Measurements from ENCODE around the gene PDE7B. TPM values are rescaled to one million over a fixed set of nuclear protein-coding genes. Genes with fewer than 3 reads are reported as not detected.

Gene PDE7B
- total RNA-seq, 1 experiment from 2014 or later: not detected

GRCh38 chr6:136052031-136052430 lies 200.5 kb downstream of the PDE7B start:
- Histone ChIP-seq H3K36me3 (ENCODE audit: insufficient read depth, low read length) (no peaks in the 10 kb centered on the region), H3K9ac (ENCODE audit: low read length) (no peak overlapping the region), H3K27me3 (ENCODE audit: low read length) (no peaks in the 10 kb centered on the region), H3K9me3 (ENCODE audit: low read length) (no peaks in the 10 kb centered on the region), H3K4me3 (ENCODE audit: low read length) (no peak overlapping the region), H3K79me2 (ENCODE audit: low read length) (no peaks in the 10 kb centered on the region), H3K9me2 (replicated peaks; ENCODE audit: insufficient read depth, low read length) (no peaks in the 10 kb centered on the region), H3K4me2 (ENCODE audit: low read depth, low read length, poor library complexity, severe bottlenecking) (no peak overlapping the region), H3K4me1 (ENCODE audit: low read length) (no peaks in the 10 kb centered on the region), H4K20me1 (ENCODE audit: insufficient read depth, low read depth, low read length) (no peaks in the 10 kb centered on the region), H2AFZ (ENCODE audit: low read length) (no peak overlapping the region), H3K27ac (ENCODE audit: low read length) (no peak overlapping the region)
- no peak for DNase-seq

- Histone ChIP-seq H3K9ac (ENCODE audit: low read length) (no peak overlapping the region), H3K79me2 (ENCODE audit: low read length) (no peaks in the 10 kb centered on the region), H3K9me2 (replicated peaks; ENCODE audit: insufficient read depth, low read length) (no peaks in the 10 kb centered on the region), H3K36me3 (ENCODE audit: insufficient read depth, low read length) (no peaks in the 10 kb centered on the region), H3K4me1 (ENCODE audit: low read length) (no peaks in the 10 kb centered on the region), H3K4me2 (ENCODE audit: low read depth, low read length, poor library complexity, severe bottlenecking) (no peak overlapping the region), H3K4me3 (ENCODE audit: low read length) (no peak overlapping the region), H3K9me3 (ENCODE audit: low read length) (no peaks in the 10 kb centered on the region), H2AFZ (ENCODE audit: low read length) (no peak overlapping the region), H3K27ac (ENCODE audit: low read length) (no peak overlapping the region), H4K20me1 (ENCODE audit: insufficient read depth, low read depth, low read length) (no peaks in the 10 kb centered on the region), H3K27me3 (ENCODE audit: low read length) (0 out of 2 replicates have a peak, but pooled peaks cover 2% of the 10 kb centered on the region)
- DNase-seq: no peak
Observed at GRCh38 chr6:136058852-136059251, 207.4 kb downstream of the PDE7B start.

GRCh38 chr6:136059308-136059707 lies 207.8 kb downstream of the PDE7B start:
- H3K36me3 ChIP-seq (ENCODE audit: insufficient read depth, low read length): no peaks in the 10 kb centered on the region
- DNase-seq: no peak

GRCh38 chr6:136060052-136060451 lies 208.6 kb downstream of the PDE7B start:
- Histone ChIP-seq H3K79me2 (ENCODE audit: low read length) (no peaks in the 10 kb centered on the region), H3K4me2 (ENCODE audit: low read depth, low read length, poor library complexity, severe bottlenecking) (no peak overlapping the region), H3K27me3 (ENCODE audit: low read length) (0 out of 2 replicates have a peak, but pooled peaks cover 2% of the 10 kb centered on the region), H3K9me2 (replicated peaks; ENCODE audit: insufficient read depth, low read length) (no peaks in the 10 kb centered on the region), H4K20me1 (ENCODE audit: insufficient read depth, low read depth, low read length) (no peaks in the 10 kb centered on the region), H2AFZ (ENCODE audit: low read length) (no peak overlapping the region), H3K9me3 (ENCODE audit: low read length) (no peaks in the 10 kb centered on the region), H3K4me3 (ENCODE audit: low read length) (no peak overlapping the region), H3K9ac (ENCODE audit: low read length) (no peak overlapping the region), H3K4me1 (ENCODE audit: low read length) (no peaks in the 10 kb centered on the region), H3K27ac (ENCODE audit: low read length) (no peak overlapping the region), H3K36me3 (ENCODE audit: insufficient read depth, low read length) (no peaks in the 10 kb centered on the region)
- no peak for DNase-seq

More at GRCh38 chr6:136059308-136059707, 207.8 kb downstream of the PDE7B start:
- H4K20me1 ChIP-seq (ENCODE audit: insufficient read depth, low read depth, low read length): no peaks in the 10 kb centered on the region
- H3K9me3 ChIP-seq (ENCODE audit: low read length): no peaks in the 10 kb centered on the region
- H3K27ac ChIP-seq (ENCODE audit: low read length): no peak overlapping the region
- 0 out of 2 replicates have a peak, but pooled peaks cover 2% of the 10 kb centered on the region for H3K27me3 ChIP-seq (ENCODE audit: low read length)
- no peak overlapping the region for H3K4me3 ChIP-seq (ENCODE audit: low read length)
- no peaks in the 10 kb centered on the region for H3K4me1 ChIP-seq (ENCODE audit: low read length)
- no peaks in the 10 kb centered on the region for H3K79me2 ChIP-seq (ENCODE audit: low read length)
- H3K9me2 ChIP-seq (replicated peaks; ENCODE audit: insufficient read depth, low read length): no peaks in the 10 kb centered on the region
- H3K9ac ChIP-seq (ENCODE audit: low read length): no peak overlapping the region
- no peak overlapping the region for H2AFZ ChIP-seq (ENCODE audit: low read length)
- H3K4me2 ChIP-seq (ENCODE audit: low read depth, low read length, poor library complexity, severe bottlenecking): no peak overlapping the region

- no peaks in the 10 kb centered on the region for H4K20me1 ChIP-seq (ENCODE audit: insufficient read depth, low read depth, low read length)
- H3K27me3 ChIP-seq (ENCODE audit: low read length): 0 out of 2 replicates have a peak, but pooled peaks cover 2% of the 10 kb centered on the region
- H3K9ac ChIP-seq (ENCODE audit: low read length): no peak overlapping the region
- no peak for DNase-seq
- no peak overlapping the region for H2AFZ ChIP-seq (ENCODE audit: low read length)
- no peaks in the 10 kb centered on the region for H3K9me2 ChIP-seq (replicated peaks; ENCODE audit: insufficient read depth, low read length)
- no peaks in the 10 kb centered on the region for H3K36me3 ChIP-seq (ENCODE audit: insufficient read depth, low read length)
- no peaks in the 10 kb centered on the region for H3K79me2 ChIP-seq (ENCODE audit: low read length)
- H3K9me3 ChIP-seq (ENCODE audit: low read length): no peaks in the 10 kb centered on the region
- H3K4me2 ChIP-seq (ENCODE audit: low read depth, low read length, poor library complexity, severe bottlenecking): no peak overlapping the region
- H3K4me1 ChIP-seq (ENCODE audit: low read length): no peaks in the 10 kb centered on the region
- no peak overlapping the region for H3K27ac ChIP-seq (ENCODE audit: low read length)
- H3K4me3 ChIP-seq (ENCODE audit: low read length): no peak overlapping the region
Observed at GRCh38 chr6:136060759-136061158, 209.3 kb downstream of the PDE7B start.

- Histone ChIP-seq H3K4me2 (ENCODE audit: low read depth, low read length, poor library complexity, severe bottlenecking) (no peak overlapping the region), H3K79me2 (ENCODE audit: low read length) (no peaks in the 10 kb centered on the region), H3K4me3 (ENCODE audit: low read length) (no peak overlapping the region), H3K27ac (ENCODE audit: low read length) (no peak overlapping the region), H3K9me3 (ENCODE audit: low read length) (no peaks in the 10 kb centered on the region), H3K4me1 (ENCODE audit: low read length) (no peaks in the 10 kb centered on the region), H2AFZ (ENCODE audit: low read length) (no peak overlapping the region), H3K9me2 (replicated peaks; ENCODE audit: insufficient read depth, low read length) (no peaks in the 10 kb centered on the region), H4K20me1 (ENCODE audit: insufficient read depth, low read depth, low read length) (no peaks in the 10 kb centered on the region), H3K9ac (ENCODE audit: low read length) (no peak overlapping the region), H3K27me3 (ENCODE audit: low read length) (0 out of 2 replicates have a peak, but pooled peaks cover 2% of the 10 kb centered on the region), H3K36me3 (ENCODE audit: insufficient read depth, low read length) (no peaks in the 10 kb centered on the region)
- DNase-seq: no peak
Observed at GRCh38 chr6:136061701-136062100, 210.2 kb downstream of the PDE7B start.

GRCh38 chr6:136063096-136063495 lies 211.6 kb downstream of the PDE7B start:
- no peak overlapping the region for H3K27ac ChIP-seq (ENCODE audit: low read length)
- H3K27me3 ChIP-seq (ENCODE audit: low read length): 0 out of 2 replicates have a peak, but pooled peaks cover 2% of the 10 kb centered on the region
- no peak overlapping the region for H2AFZ ChIP-seq (ENCODE audit: low read length)
- no peaks in the 10 kb centered on the region for H3K9me2 ChIP-seq (replicated peaks; ENCODE audit: insufficient read depth, low read length)
- DNase-seq: peak; percentile 11
- H3K79me2 ChIP-seq (ENCODE audit: low read length): no peaks in the 10 kb centered on the region
- H3K36me3 ChIP-seq (ENCODE audit: insufficient read depth, low read length): no peaks in the 10 kb centered on the region
- H3K9ac ChIP-seq (ENCODE audit: low read length): no peak overlapping the region
- H4K20me1 ChIP-seq (ENCODE audit: insufficient read depth, low read depth, low read length): no peaks in the 10 kb centered on the region
- no peak overlapping the region for H3K4me2 ChIP-seq (ENCODE audit: low read depth, low read length, poor library complexity, severe bottlenecking)
- H3K9me3 ChIP-seq (ENCODE audit: low read length): no peaks in the 10 kb centered on the region
- H3K4me1 ChIP-seq (ENCODE audit: low read length): no peaks in the 10 kb centered on the region
- no peak overlapping the region for H3K4me3 ChIP-seq (ENCODE audit: low read length)

- H3K4me2 ChIP-seq (ENCODE audit: low read depth, low read length, poor library complexity, severe bottlenecking): no peak overlapping the region
Observed at GRCh38 chr6:136066005-136066404, 214.5 kb downstream of the PDE7B start.

More at GRCh38 chr6:136066005-136066404, 214.5 kb downstream of the PDE7B start:
- no peaks in the 10 kb centered on the region for H3K4me1 ChIP-seq (ENCODE audit: low read length)
- H3K9me3 ChIP-seq (ENCODE audit: low read length): no peaks in the 10 kb centered on the region
- H3K79me2 ChIP-seq (ENCODE audit: low read length): no peaks in the 10 kb centered on the region
- no peak overlapping the region for H3K27ac ChIP-seq (ENCODE audit: low read length)
- no peaks in the 10 kb centered on the region for H3K36me3 ChIP-seq (ENCODE audit: insufficient read depth, low read length)
- H2AFZ ChIP-seq (ENCODE audit: low read length): no peak overlapping the region
- H4K20me1 ChIP-seq (ENCODE audit: insufficient read depth, low read depth, low read length): no peaks in the 10 kb centered on the region
- no peak overlapping the region for H3K9ac ChIP-seq (ENCODE audit: low read length)
- no peaks in the 10 kb centered on the region for H3K27me3 ChIP-seq (ENCODE audit: low read length)
- H3K4me3 ChIP-seq (ENCODE audit: low read length): no peak overlapping the region
- DNase-seq: no peak
- H3K9me2 ChIP-seq (replicated peaks; ENCODE audit: insufficient read depth, low read length): no peaks in the 10 kb centered on the region

All from Karpas-422 (cell line).